OCI-LY1 (cell line): ENCODE data around the gene BAIAP3.

Experiments
- H2AFZ ChIP-seq: fragments of 200-600 bp; sonication (generic), shearing (Covaris generic); 2 replicates; pipeline ENCODE4 v1.6.0; 2014; ENCODE audit warnings: antibody characterized with exemption, mild to moderate bottlenecking, low read length
- H3F3A ChIP-seq: fragments of 200-600 bp; sonication (generic), shearing (Covaris generic); 2 replicates; pipeline ENCODE4 v1.6.0; 2014; ENCODE audit warnings: mild to moderate bottlenecking, antibody characterized with exemption, low read length, moderate library complexity; ENCODE audit not compliant: insufficient read depth
- H3K27ac ChIP-seq: fragments of 200-600 bp; sonication (generic); 2 replicates; pipeline ENCODE4 v1.5.1; 2014; ENCODE audit warnings: low read length, mixed run types, mild to moderate bottlenecking, low read depth; ENCODE audit not compliant: poor library complexity, severe bottlenecking
- H3K27me3 ChIP-seq: fragments of 200-600 bp; sonication (generic); 2 replicates; pipeline ENCODE4 v1.6.0; 2014; ENCODE audit warnings: antibody characterized with exemption, mild to moderate bottlenecking, low read length, moderate library complexity; ENCODE audit not compliant: insufficient read depth
- H3K36me3 ChIP-seq: fragments of 200-600 bp; sonication (generic); 2 replicates; pipeline ENCODE4 v1.6.1; 2014; ENCODE audit warnings: mild to moderate bottlenecking, antibody characterized with exemption, low read length, moderate library complexity, mixed read lengths; ENCODE audit not compliant: insufficient read depth
- H3K4me1 ChIP-seq: fragments of 200-600 bp; sonication (generic); 2 replicates; pipeline ENCODE4 v1.5.1; 2014; ENCODE audit warnings: mild to moderate bottlenecking, low read length, moderate library complexity; ENCODE audit not compliant: insufficient read depth, severe bottlenecking
- H3K4me2 ChIP-seq: fragments of 200-600 bp; sonication (generic), shearing (Covaris generic); 2 replicates; pipeline ENCODE4 v1.6.1; 2014; ENCODE audit warnings: low read length
- H3K4me3 ChIP-seq: fragments of 200-600 bp; sonication (generic); 2 replicates; pipeline ENCODE4 v1.5.1; 2014; ENCODE audit warnings: low read length, low read depth, mild to moderate bottlenecking, mixed read lengths; ENCODE audit not compliant: poor library complexity, severe bottlenecking
- H3K79me2 ChIP-seq: fragments of 200-600 bp; shearing (Covaris generic); 2 replicates; pipeline ENCODE4 v1.6.1; 2016; ENCODE audit warnings: mixed run types, low read length, mixed read lengths; ENCODE audit not compliant: insufficient read depth
- H3K9ac ChIP-seq: fragments of 200-600 bp; sonication (generic), shearing (Covaris generic); 2 replicates; pipeline ENCODE4 v1.6.1; 2014; ENCODE audit warnings: mild to moderate bottlenecking, low read length, mixed read lengths
- H3K9me2 ChIP-seq: fragments of 200-600 bp; sonication (generic), shearing (Covaris generic); 2 replicates; pipeline ENCODE4 v1.6.1; 2014; ENCODE audit warnings: low read depth, mild to moderate bottlenecking, low read length, mixed read lengths
- H3K9me3 ChIP-seq: fragments of 200-600 bp; shearing (Covaris generic); 2 replicates; pipeline ENCODE4 v1.6.1; 2014; ENCODE audit warnings: low read length, mixed read lengths
- H4K20me1 ChIP-seq: fragments of 200-600 bp; sonication (generic), shearing (Covaris generic); 2 replicates; pipeline ENCODE4 v1.6.0; 2016; ENCODE audit warnings: mild to moderate bottlenecking, low read length; ENCODE audit not compliant: insufficient read depth
- EZH2 ChIP-seq: fragments of 200-600 bp; sonication (generic), shearing (Covaris generic); IDR thresholded peaks from 2 replicates; pipeline ENCODE4 v1.8.0; 2017; ENCODE audit warnings: borderline replicate concordance, mixed run types, mild to moderate bottlenecking, antibody characterized with exemption, low read length, moderate library complexity, mixed read lengths
- TF ChIP-seq, protein P1 (sequence below): fragments of 200-600 bp; sonication (generic), shearing (Covaris generic); IDR thresholded peaks from 2 replicates; pipeline ENCODE4 v1.5.1; 2017; ENCODE audit warnings: mild to moderate bottlenecking, antibody characterized with exemption, low read length, moderate library complexity, mixed read lengths

The BAIAP3 gene

DNA sequence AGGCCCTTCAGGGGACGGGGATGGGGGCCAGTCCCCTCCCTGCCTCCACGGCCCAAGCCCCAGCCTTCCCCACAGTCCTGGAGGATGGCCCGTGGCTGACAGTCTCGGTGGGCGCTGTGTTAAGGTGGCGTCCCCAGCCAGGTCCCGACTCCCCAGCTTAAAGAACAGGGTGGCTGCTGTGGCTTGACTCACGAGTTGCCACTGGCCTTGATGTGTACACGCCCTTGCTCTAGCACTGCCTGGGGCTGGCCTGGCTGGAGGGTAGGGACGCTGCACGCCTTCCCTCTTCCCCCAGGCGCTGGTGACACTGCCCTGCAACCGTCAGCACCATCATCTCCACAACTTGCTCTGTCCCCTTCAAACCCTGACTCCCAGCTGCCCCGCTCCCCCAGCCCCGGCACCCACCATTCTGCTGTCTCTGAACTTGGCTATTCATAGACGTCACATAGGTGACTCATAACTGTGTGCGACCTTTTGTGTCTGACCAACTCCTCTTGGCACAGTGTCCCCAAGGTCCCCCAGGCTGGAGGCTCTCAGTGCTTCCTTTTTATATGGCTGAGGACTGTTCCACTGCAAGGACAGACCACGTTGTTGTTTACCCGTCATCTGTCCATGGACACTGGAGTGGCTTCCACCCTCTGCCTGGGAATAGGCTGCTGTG lies 24.6 kb downstream of the BAIAP3 start:
- Histone ChIP-seq H4K20me1 (no peaks in the 10 kb centered on the region), H3K4me3 (no peak overlapping the region), H3K27ac (no peak overlapping the region), H3K79me2 (no peaks in the 10 kb centered on the region), H3K9me2 (no peaks in the 10 kb centered on the region), H3K9ac (no peak overlapping the region), H3K36me3 (peaks cover 37% of the 10 kb centered on the region), H2AFZ (no peak overlapping the region), H3F3A (no peaks in the 10 kb centered on the region), H3K4me1 (peaks cover 6% of the 10 kb centered on the region), H3K9me3 (no peaks in the 10 kb centered on the region), H3K4me2 (no peak overlapping the region), H3K27me3 (no peaks in the 10 kb centered on the region)
- no peak for TF ChIP-seq EZH2
- TF ChIP-seq, protein P1, sequence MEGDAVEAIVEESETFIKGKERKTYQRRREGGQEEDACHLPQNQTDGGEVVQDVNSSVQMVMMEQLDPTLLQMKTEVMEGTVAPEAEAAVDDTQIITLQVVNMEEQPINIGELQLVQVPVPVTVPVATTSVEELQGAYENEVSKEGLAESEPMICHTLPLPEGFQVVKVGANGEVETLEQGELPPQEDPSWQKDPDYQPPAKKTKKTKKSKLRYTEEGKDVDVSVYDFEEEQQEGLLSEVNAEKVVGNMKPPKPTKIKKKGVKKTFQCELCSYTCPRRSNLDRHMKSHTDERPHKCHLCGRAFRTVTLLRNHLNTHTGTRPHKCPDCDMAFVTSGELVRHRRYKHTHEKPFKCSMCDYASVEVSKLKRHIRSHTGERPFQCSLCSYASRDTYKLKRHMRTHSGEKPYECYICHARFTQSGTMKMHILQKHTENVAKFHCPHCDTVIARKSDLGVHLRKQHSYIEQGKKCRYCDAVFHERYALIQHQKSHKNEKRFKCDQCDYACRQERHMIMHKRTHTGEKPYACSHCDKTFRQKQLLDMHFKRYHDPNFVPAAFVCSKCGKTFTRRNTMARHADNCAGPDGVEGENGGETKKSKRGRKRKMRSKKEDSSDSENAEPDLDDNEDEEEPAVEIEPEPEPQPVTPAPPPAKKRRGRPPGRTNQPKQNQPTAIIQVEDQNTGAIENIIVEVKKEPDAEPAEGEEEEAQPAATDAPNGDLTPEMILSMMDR = no peak

DNA sequence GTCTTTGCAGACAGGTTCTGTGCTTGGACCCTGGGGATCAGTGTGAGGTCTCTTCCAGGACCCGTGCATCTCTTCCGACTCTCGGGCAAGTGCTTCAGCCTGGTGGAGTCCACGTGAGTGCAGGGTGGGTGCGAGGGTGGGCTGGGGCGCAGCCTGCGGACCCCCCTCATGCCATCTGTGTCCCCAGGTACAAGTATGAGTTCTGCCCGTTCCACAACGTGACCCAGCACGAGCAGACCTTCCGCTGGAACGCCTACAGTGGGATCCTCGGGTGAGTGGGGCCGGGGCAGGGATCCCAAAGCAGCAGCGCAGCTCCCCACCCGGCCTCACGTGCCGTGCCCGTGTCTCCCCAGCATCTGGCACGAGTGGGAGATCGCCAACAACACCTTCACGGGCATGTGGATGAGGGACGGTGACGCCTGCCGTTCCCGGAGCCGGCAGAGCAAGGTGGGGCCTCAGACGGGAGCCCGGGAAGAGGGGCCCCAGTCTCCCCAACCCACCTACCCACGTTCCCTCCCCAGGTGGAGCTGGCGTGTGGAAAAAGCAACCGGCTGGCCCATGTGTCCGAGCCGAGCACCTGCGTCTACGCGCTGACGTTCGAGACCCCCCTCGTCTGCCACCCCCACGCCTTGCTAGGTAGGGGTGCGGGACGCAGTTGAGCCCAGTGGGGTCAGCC lies 28.4 kb downstream of the BAIAP3 start:
- 0 out of 2 replicates have a peak, but pooled peaks cover 3% of the 10 kb centered on the region for H3F3A ChIP-seq
- H3K9me3 ChIP-seq = no peaks in the 10 kb centered on the region
- H3K4me1 ChIP-seq = no peaks in the 10 kb centered on the region
- H3K79me2 ChIP-seq = no peaks in the 10 kb centered on the region
- H4K20me1 ChIP-seq = no peaks in the 10 kb centered on the region
- no peaks in the 10 kb centered on the region for H3K27me3 ChIP-seq
- H3K4me2 ChIP-seq = no peak overlapping the region
- no peak for TF ChIP-seq EZH2
- TF ChIP-seq, protein P1 = no peak
- H2AFZ ChIP-seq = no peak overlapping the region
- H3K36me3 ChIP-seq = peaks cover 74% of the 10 kb centered on the region
- no peak overlapping the region for H3K9ac ChIP-seq
- no peak overlapping the region for H3K27ac ChIP-seq
- no peak overlapping the region for H3K4me3 ChIP-seq
- H3K9me2 ChIP-seq = no peaks in the 10 kb centered on the region

- Histone ChIP-seq H3K9ac (no peak overlapping the region), H4K20me1 (no peaks in the 10 kb centered on the region), H3K27ac (no peak overlapping the region), H3F3A (0 out of 2 replicates have a peak, but pooled peaks cover 3% of the 10 kb centered on the region), H3K36me3 (peaks cover 78% of the 10 kb centered on the region), H3K9me2 (no peaks in the 10 kb centered on the region), H3K9me3 (no peaks in the 10 kb centered on the region), H3K4me2 (no peak overlapping the region), H3K4me3 (no peak overlapping the region), H2AFZ (no peak overlapping the region), H3K79me2 (no peaks in the 10 kb centered on the region), H3K27me3 (no peaks in the 10 kb centered on the region), H3K4me1 (no peaks in the 10 kb centered on the region)
- no peak for TF ChIP-seq EZH2
- TF ChIP-seq, protein P1 = no peak
These were observed 29.4 kb downstream of the BAIAP3 start for GRCh38 chr16:1362807-1363206.
